CD4-positive, alpha-beta T cell treated with Interleukin-15 for 4 hours (primary cell): ENCODE data around the gene OR6B2.

Source experiments
- DNase-seq: peaks from one replicate; pipeline ENCODE4 v3.0.0-alpha.2; 2020; ENCODE audit warnings: low spot score

Gene OR6B2

DNA sequence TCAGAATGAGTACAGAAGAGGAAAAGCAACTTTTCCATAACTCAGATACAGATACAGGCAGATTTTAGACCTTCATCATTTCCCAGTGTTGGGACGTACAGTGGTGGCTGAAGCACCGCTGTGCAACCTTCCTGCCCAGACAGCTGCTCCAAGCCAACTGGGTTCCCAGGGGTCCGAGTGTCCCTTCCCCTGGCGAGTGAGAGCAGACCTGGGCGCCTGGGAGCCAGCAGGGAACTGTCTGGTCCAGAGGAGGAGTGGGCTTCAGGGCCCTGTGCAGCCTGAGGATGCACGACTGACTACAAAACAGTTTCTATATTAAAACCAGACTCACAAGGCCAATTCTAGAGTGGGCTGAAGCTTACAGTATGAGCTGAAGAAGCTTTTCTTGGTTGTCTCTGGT, 11.1 kb upstream of the OR6B2 start:
- DNase-seq = no peak

DNA sequence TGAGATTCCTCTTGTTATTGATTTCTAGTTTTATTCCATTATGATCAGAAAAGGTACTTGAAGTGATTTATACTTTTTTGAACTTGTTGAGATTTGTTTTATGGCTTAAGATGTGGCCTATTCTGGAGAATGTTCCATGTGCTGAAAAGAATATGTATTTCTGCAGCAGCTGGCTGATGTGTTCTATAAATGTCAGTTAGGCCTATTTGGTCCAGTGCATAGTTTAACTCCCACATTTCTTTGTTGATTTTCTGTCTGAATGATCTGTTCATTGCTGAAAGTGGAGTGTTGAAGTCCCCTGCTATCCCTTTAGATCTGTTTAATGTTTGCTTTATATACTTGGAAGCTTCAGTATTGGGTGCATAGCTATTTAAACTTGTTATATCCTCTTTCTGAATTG, 7.1 kb upstream of the OR6B2 start:
- no peak for DNase-seq

DNA sequence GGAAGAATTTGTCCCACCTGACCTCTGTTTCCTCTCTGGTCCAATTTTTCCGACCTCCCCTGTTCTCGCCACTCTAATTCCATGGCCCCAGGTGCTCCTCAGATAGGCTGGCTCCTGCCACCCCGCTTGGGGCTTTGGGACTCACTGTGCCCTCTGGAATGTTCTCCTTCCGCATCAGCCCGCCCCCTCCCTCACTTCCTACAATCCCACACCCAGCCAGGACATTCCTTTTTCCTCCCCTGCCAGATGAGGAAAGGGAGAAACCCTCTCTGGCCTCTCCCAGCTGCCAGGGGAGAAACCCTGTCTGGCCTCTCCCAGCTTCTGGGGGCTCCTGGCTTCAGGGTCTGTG, 3.1 kb upstream of the OR6B2 start:
- no peak for DNase-seq

DNA sequence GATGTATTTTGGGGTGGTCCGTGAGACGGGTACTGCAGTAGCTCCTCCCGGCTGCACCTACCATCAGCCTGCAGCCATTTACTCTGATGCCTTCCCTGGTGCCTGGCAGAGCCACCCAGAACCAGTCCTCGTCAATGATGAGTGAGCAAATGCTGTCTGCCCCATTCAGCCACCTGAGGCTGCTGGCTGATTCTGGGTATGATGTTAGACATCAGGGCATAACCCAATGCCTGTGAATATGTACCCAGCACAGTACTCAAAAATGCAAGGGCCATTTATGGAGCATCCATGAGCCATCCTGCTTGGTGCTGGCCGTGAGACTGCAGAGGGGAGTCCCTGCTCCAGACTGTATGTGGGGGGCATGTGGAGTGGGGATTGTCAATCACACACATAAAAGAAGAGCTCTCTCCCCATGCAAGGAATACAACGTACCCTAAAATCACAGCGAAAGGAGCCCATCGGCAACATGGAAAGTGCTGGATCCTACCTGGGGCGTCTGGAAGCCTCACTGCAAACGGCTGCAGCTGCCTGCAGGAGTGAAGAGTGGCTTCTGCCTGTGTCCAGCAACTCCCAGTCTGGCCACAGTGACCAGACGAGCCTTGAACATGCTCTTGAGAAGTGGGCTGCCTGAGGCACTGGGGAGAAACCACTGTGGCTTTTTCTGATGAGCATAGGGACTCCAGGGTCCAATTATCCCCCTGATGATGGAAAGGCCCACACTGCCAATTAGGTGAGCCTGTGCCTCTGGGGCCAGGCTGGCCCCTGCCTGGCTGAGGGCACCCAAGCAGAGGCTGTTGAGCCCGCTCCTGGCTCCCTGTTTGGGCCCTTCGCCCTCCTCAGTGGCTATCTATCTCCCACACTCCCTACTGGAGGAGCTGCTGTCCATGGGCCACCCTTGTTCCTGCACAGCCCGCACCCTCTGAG, 2.4 kb upstream of the OR6B2 start:
- no peak for DNase-seq

DNA sequence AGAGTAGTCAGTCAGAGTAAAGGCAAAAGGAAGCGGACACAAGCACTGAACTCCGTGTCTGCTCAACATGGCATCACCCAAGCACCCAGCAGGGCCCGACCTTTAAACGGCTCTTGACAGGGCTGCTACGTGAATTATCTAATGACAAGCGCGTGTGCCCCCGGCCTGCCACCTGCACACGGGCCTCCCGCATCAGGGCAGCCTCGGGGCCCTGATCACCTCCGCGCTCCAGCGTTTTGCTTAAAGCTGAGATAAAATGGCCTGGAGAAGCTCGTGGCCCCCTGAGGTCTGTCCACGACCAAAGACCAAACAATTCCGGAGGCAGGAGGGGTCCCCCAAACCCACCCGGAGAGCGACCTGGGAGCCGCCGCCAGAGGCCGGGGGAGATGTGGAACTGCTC, 5.5 kb downstream of the OR6B2 start:
- DNase-seq = peak; percentile 1

DNA sequence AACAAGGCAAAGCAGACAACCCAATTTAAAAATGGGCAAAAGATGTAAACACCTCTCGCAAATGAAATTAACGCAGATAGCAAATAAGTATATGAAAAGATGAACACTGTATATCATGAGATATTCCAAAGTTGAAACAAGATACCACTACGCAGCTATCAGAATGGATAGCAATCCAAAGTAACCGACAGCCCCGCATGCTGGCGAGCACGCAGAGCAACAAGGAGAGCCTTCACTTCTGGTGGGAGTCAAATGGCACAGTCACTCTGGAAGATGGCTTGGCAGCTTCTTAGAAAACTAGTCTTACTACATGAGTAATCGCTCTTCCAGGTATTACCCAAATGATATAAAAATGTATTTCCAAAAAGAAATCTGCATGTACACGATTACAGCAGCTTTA, 6.4 kb downstream of the OR6B2 start:
- DNase-seq = no peak

DNA sequence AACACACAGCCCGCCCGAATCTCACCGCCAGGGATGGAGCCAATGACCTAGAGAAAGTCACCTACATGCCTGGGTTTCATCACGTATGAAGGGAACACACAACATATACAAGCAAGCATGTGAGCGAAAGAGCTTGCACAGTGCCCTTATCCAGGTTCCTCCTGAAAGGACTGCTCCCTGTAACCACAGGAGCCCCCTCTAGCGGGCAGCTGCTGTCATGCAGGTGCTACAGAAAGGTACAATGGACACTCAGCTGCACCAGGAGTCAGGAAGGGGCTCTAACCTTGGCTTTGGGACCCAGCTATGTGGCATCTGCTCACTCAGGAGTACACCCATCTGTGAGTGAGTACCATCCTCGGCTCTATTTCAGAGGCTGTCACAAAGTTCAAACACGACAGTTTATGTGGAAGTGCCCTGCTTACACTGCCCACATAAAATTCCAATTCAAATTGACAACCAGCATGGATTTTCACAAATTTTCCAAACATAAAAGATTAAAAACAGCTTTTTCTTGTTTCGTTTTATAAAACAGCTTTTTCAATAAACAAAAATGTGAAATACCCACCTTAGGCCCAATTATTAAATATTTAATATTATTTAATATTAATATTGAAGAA, 8.6 kb downstream of the OR6B2 start:
- DNase-seq = peak; percentile 63

DNA sequence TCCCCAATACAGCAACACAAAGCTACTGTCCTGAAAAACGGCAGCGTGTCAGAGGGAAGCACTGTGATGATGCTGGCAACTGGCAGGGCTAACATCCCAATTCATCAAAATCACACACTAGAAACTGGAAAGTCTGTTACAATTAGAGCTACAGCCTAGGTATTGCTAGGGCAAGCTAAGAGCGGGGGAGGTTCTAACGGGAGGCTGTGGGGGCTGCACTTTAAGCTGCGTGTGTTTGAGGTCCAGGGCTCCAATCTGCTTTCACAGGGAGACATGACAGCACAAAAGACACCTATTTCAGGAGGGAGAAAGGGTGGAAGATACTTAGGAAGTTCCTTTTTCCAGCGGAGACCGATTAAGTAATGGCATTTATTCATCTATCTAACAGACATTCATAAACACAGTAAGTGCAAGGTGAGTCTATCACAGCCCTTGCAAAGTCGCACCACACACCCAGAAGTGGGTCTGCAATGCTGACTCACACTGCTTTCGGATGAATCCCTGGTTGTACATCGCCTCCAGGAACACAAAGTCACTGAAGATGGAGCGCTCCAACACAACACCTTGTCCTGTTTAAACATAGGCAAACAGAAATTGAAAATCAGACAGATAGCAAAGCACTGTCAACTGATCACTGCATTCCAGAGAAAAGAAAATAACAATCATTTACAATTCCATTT, 12.0 kb downstream of the OR6B2 start:
- no peak for DNase-seq

DNA sequence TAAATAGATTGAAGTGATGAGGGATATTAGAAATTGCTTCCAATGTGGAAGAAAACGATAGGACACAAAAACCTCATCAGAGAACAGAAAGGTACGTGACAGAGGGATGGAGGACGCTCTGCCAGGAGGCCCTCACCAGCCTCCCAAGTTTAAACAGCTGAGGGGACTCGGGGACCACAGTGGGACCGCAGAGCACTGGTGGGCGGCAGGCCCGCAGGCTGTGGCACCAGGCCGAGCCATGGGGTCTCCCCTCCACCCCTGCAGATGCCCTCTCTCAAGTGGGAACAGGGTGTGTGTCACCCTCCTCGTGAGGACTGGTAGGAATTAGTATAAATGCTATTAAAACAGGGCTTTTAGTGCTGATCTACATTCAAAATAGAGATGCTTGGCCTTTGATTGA, 15.9 kb downstream of the OR6B2 start:
- no peak for DNase-seq

DNA sequence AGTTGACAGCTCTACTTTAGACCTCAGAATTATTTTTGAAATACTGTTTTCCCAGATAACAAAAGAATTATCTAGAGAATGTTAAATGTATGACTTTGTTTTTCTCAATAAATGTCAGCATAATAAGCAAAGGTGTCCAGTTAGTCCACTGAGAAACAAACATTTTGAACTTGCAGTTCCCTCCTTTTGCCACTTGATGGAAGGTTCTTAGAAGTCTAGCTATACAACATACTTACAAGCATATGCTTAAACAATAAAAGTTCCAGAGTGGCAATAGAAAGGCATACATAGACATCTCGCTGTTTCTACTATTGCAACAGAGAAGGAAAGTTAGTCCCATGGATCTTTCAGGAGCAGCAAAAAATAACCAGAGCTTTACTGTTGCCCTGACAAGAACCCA, 16.9 kb downstream of the OR6B2 start:
- DNase-seq = no peak

DNA sequence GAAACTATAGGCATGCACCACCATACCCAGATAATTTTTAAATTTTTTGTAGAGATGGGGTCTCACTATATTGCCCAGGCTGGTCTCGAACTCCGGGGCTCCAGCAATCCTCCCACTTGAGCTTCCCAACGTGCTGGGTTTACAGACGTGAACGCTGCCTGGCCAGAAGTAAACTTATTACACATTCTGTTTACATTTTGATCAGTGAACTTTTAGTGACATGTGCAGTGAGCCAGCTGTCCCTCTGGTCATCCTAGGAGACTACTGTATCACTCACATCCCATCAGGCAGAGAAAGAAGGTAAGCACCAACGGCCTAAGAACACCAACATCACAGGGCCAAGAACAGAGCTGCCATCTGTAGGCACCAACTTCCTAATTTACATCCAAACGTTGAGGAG, 27.2 kb downstream of the OR6B2 start:
- no peak for DNase-seq

DNA sequence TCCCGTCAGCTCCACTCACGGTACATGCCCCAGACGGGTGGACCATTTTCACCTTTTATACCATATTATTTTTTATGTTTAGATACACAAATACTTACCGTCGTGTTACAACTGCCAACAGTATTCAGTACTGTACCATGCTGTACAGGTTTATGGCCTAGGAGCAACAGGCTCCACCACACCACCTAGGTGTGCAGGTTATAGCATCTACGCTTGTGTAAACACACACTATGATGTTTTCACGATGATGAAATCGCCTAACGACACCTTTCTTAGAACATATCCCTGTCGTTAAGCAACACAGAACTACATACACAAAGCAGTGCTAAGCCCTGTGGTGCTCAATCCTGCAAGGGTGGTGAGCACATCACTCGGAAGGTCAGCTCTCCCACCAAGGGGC, 29.6 kb downstream of the OR6B2 start:
- DNase-seq = no peak

DNA sequence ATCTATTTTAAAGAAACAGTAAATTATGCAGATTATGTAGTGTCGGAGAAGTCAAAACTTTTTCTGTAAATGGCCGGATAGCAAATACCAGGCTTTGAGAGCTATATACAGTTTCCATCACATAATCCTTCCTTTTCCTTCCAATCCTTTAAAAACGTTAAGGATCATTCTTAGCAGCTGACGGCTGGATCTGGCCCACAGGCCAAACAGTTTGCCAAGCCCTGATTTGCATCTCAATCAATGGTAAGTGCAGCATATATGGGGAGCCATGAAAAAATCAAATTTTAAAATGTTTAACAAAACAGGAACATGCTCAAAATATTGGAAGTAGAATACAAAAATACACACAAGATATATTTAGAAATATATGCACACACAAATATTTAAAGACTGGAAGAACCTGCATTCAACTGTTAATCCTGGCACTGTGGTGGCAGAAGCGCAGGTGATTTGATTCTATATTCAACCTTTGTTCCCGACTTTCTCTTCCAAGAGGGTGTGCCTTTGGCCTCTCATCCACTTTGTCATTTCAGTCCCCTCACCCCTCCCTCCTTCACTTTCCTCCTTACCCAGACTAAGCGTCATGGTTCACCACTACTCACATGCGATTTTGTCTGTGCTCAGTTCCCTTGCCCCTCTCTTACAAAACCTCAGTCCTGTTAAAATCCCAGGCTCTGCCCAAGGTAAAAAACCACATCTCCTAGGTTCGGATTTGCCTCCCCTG, 32.4 kb downstream of the OR6B2 start:
- DNase-seq = no peak

DNA sequence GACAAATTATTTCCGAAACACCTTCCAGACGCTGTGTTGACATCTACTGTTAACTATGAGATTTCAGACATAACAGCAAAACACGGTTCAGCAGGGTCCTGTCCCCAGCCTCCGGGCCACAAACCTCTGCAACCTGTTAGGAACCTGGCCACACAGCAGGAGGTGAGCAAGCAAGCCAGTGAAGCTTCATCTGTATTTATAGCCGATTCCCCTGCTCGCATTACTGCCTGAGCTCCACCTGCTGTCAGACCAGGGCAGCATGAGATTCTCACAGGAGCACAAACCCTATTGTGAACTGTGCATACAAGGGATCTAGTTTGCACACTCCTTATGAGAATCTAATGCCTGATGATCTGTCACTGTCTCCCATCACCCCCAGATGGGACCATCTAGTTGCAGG, 36.1 kb downstream of the OR6B2 start:
- DNase-seq = no peak

DNA sequence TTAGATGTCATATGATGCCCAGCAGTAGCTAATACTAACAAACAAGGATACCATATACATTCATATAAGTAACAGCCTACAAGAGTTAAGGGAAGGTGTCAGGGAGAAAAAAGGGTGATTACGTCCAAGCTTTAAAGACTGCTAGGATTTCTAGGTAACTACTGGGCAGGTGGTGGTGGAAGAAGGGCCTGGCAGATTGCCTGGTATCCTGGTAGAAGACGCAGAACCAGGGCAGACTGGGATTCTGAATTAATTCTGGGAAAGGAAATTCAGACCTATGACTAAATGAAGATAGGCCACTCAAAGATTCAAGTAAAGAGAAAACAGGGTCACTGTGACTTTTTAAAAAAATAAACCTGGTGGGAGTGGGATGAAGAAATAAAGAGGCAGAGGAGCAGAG, 36.9 kb downstream of the OR6B2 start:
- no peak for DNase-seq

DNA sequence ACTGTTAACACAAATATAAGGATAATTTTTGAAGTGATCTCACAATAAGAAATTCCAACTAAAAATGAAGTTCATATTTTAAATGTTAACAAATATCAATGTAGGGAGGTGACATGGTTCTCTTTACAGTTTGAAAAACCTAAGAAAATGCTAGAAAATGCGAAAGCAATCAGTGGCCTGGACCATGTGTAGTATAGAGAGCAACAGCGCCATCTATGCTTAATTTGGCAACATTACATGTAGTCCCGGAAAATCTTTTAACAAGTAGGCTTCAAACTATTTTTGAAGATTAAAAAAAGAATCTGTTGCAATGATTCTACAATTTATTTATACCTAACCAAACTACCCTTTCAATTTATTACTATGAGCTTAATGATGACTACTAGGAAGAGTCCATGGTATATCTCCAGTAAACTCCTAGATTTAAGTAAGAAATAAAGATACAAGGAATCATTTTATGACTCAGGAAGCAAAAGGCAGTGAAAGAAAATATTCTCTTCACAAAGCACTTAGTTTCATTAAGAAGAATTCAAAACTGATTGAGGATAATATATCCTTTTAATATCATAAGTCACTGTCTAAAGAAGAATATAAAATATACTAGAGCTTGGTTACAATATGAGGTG, 38.4 kb downstream of the OR6B2 start:
- peak; percentile 51 for DNase-seq

DNA sequence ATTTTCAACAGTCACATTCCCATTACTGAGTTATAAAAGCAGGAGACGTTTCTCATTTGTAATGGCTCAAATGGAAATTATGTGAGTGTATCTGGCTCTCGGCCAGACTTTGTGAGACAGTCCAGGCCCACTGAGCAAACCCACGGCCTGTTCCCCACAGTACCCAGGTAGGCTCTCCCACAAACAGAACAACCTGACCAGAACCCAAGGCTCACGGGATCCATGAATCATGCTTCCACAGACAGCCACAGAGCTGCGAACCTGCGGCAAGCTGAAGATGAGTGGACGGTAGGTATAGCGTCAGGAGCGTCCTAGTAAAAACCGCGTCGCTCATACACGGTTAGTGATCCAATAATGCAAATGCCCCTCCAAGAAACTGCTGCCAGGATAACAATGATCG, 39.3 kb downstream of the OR6B2 start:
- DNase-seq = no peak

DNA sequence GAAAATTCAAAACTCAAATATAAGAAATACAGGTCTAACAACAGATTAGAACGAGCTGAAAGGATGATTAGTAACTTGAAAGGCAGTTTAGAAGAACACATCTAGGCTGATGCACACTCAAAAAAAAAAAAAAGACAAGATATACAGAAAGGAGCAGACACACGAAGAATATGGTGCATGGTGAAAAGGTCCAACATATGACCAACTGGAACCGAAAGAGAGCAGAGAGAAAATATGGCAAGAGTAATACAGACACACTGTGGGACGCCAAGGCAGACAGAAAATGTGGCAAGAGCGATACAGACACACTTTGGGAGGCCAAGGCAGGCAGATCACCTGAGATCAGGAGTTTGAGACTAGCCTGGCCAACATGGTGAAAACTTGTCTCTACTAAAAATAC, 44.9 kb downstream of the OR6B2 start:
- no peak for DNase-seq

DNA sequence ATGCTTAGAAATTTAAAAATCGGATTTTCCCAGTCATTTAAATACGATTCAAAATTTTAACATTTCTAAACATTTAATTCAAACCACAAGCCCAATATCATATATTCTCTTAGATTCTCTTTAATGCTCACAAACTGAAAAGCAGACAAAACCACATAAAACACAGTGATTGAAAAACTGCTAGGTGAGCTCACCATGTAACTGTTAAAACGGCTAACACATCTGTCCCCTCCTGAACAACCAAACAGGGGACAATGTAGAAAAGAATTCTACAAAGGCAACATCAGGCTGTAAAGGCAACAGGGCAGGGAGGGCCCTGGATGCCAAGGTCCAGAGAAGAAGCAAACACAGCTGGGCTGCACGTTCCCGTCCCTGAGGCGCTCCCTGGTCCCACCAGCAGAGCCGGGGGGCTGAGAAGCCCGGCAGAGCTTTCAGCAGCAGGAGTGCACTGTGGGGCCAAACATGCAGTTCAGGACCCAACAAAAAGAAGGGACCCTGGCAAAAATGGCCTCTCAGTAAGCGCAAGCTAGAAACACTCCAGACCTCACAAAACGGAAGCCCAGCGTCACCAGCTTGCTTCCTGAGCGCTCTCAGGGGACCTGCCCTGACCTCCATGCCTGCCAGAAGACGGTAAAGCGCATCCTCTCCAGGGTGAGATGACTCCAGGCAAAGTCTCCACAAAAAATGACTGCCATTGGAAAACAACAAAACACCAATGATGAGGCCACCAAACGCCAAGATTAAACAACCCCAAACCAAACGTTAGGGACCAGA, 45.6 kb downstream of the OR6B2 start:
- DNase-seq = no peak

DNA sequence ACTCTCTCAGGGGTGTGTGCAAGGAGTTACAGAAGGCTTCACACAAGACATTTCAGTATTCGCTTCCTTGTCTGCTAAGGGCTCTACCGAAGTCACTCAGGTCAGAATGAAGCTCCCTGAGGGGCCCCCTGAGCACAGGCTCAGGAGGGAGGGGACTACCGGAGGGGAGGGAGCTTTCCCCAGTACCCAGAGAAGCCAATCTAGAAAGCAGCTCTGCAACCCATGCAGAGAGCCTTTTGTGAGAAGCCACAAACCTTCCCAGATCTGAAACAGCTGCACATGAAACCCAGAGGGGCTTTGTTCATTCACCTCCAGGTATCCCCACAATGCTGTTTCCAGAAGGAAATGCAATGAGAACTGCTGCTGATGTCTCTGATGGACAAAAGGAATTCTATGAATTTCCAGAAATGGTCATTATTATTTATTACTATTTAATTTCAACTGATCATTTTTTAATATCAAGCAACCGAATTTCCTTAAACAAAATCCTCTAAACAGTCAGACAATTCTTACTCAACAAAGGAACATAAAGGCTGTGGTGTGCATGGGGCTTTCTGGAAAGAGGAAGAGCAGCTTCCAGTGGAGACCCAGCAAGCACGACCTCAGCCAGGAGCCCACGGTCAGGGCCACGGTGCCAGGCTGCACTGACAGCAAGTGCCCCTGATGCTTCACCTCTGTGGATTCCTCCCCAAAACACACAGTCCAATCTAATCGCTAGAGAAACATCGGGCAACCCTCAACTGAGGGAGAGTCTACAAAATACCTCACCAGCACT, 47.0 kb downstream of the OR6B2 start:
- DNase-seq = no peak
